IMR-90 (cell line): ENCODE data around the gene CSAD. TPM values are rescaled to one million over a fixed set of nuclear protein-coding genes. Genes with fewer than 3 reads are reported as not detected.

Experiments used
- ATAC-seq: fragments of 200-7000 bp; cut with Tn5 transposase; 2 replicates; pipeline ENCODE4 v1.9.1; 2020; ENCODE audit warnings: low read depth, mild to moderate bottlenecking, moderate library complexity
- BruUV-seq: library from RNA; stranded (reverse); fragments of 400-500 nt; replicated peaks from 2 replicates; lab custom pipeline; 2021; lab: Mats Ljungman, UMichigan
- CTCF ChIA-PET: fragments of 300-600 bp; formaldehyde crosslinking; extraction: SDS; loops from one replicate; lab custom pipeline; 2021; ENCODE audit warnings: antibody characterized with exemption; lab: Yijun Ruan, JAX
- POLR2A ChIA-PET: fragments of 300-600 bp; sonication (Branson Sonifier 250); formaldehyde crosslinking; loops from one replicate; lab custom pipeline; 2022; ENCODE audit warnings: antibody characterized with exemption; ENCODE audit not compliant: unreplicated experiment; lab: Charles Lee
- DNase-seq: peaks from one replicate; pipeline ENCODE4 v3.0.0; 2013
- H2AFZ ChIP-seq: replicated peaks from 2 replicates; pipeline ENCODE3; 2013; ENCODE audit warnings: low read length, mild to moderate bottlenecking; ENCODE audit not compliant: poor library complexity
- H2AK5ac ChIP-seq: 2 replicates; pipeline ENCODE4 v1.6.1; 2013; ENCODE audit warnings: low read depth, low read length, inconsistent platforms
- H2AK9ac ChIP-seq: replicated peaks from 2 replicates; pipeline ENCODE3; 2013; ENCODE audit warnings: mild to moderate bottlenecking, low read depth, low read length, moderate library complexity; ENCODE audit not compliant: poor library complexity
- H2BK120ac ChIP-seq: 2 replicates; pipeline ENCODE4 v1.6.1; 2013; ENCODE audit warnings: low read depth, low read length, inconsistent platforms
- H2BK15ac ChIP-seq: 3 replicates; pipeline ENCODE4 v1.6.1; 2013; ENCODE audit warnings: low read depth, low read length, inconsistent platforms
- H2BK20ac ChIP-seq: 2 replicates; pipeline ENCODE4 v1.6.1; 2013; ENCODE audit warnings: low read depth, mild to moderate bottlenecking, inconsistent platforms, low read length, moderate library complexity
- H2BK5ac ChIP-seq: 2 replicates; pipeline ENCODE4 v1.6.1; 2013; ENCODE audit warnings: mild to moderate bottlenecking, low read depth, low read length, inconsistent platforms; ENCODE audit not compliant: poor library complexity, severe bottlenecking
- H3K14ac ChIP-seq: replicated peaks from 2 replicates; pipeline ENCODE4 v1.6.1; 2013; ENCODE audit warnings: low read depth, low read length, inconsistent platforms
- H3K18ac ChIP-seq: 2 replicates; pipeline ENCODE4 v1.6.1; 2013; ENCODE audit warnings: low read depth, low read length, control low read depth
- H3K23ac ChIP-seq: 2 replicates; pipeline ENCODE4 v1.6.1; 2013; ENCODE audit warnings: low read depth, low read length, inconsistent platforms
- H3K27ac ChIP-seq: 2 replicates; pipeline ENCODE4 v1.5.1; 2013; ENCODE audit warnings: mild to moderate bottlenecking, control low read depth, low read length; ENCODE audit not compliant: insufficient read depth
- H3K27me3 ChIP-seq: 2 replicates; pipeline ENCODE4 v1.6.1; 2013; ENCODE audit warnings: low read length; ENCODE audit not compliant: control insufficient read depth, insufficient read depth
- H3K36me3 ChIP-seq: 2 replicates; pipeline ENCODE4 v1.6.1; 2013; ENCODE audit warnings: low read length, mixed read lengths; ENCODE audit not compliant: control insufficient read depth, insufficient read depth
- H3K4ac ChIP-seq: 2 replicates; pipeline ENCODE4 v1.6.1; 2013; ENCODE audit warnings: low read depth, low read length, inconsistent platforms
- H3K4me1 ChIP-seq: 2 replicates; pipeline ENCODE4 v1.6.1; 2013; ENCODE audit warnings: low read length, mixed read lengths; ENCODE audit not compliant: control insufficient read depth, insufficient read depth
- H3K4me2 ChIP-seq: 2 replicates; pipeline ENCODE4 v1.6.1; 2013; ENCODE audit warnings: low read depth, mild to moderate bottlenecking, control low read depth, low read length, moderate library complexity
- H3K4me3 ChIP-seq: 2 replicates; pipeline ENCODE4 v1.5.1; 2013; ENCODE audit warnings: low read depth, mild to moderate bottlenecking, control low read depth, low read length, moderate library complexity; ENCODE audit not compliant: insufficient read depth
- H3K56ac ChIP-seq: 2 replicates; pipeline ENCODE4 v1.6.1; 2013; ENCODE audit warnings: low read length, inconsistent platforms; ENCODE audit not compliant: insufficient read depth; ENCODE audit errors: extremely low read depth
- H3K79me1 ChIP-seq, 2 experiments: 2 replicates each; pipeline ENCODE4 v1.6.1; 2013; ENCODE audit warnings: low read length in 2 of 2, inconsistent platforms in 1 of 2, low read depth in 1 of 2
- H3K9ac ChIP-seq: 2 replicates; pipeline ENCODE4 v1.6.1; 2013; ENCODE audit warnings: low read depth, low read length, control low read depth
- H3K9me1 ChIP-seq: 2 replicates; pipeline ENCODE4 v1.6.1; 2013; ENCODE audit warnings: low read length, inconsistent platforms; ENCODE audit not compliant: insufficient read depth
- H3K9me3 ChIP-seq: 2 replicates; pipeline ENCODE4 v1.6.1; 2013; ENCODE audit warnings: low read length; ENCODE audit not compliant: control insufficient read depth, insufficient read depth
- H4K20me1 ChIP-seq: 2 replicates; pipeline ENCODE4 v1.6.1; 2013; ENCODE audit warnings: low read length, inconsistent platforms; ENCODE audit not compliant: insufficient read depth
- H4K5ac ChIP-seq: 2 replicates; pipeline ENCODE4 v1.6.1; 2013; ENCODE audit warnings: mild to moderate bottlenecking, low read depth, low read length, control low read depth
- H4K8ac ChIP-seq, 2 experiments: 2 replicates each; pipeline ENCODE4 v1.6.1; 2013; ENCODE audit warnings: low read depth in 2 of 2, low read length in 2 of 2, control low read depth in 1 of 2, inconsistent platforms in 1 of 2
- H4K91ac ChIP-seq: 2 replicates; pipeline ENCODE4 v1.6.1; 2013; ENCODE audit warnings: low read depth, low read length, inconsistent platforms; ENCODE audit not compliant: insufficient read depth
- BHLHE40 ChIP-seq: fragments of 150-350 bp; IDR thresholded peaks from 2 replicates; pipeline ENCODE4 v1.6.1; 2016; ENCODE audit warnings: mild to moderate bottlenecking, low read depth, low read length
- CEBPB ChIP-seq: IDR thresholded peaks from 2 replicates; pipeline ENCODE4 v1.6.1; 2012; ENCODE audit warnings: low read depth, low read length, improper control_type of control experiment
- FOS ChIP-seq: fragments of 150-350 bp; IDR thresholded peaks from 2 replicates; pipeline ENCODE4 v1.6.1; 2016; ENCODE audit warnings: low read depth, low read length
- MAFK ChIP-seq: IDR thresholded peaks from 2 replicates; pipeline ENCODE4 v1.6.1; 2012; ENCODE audit warnings: low read depth, low read length, improper control_type of control experiment
- MAZ ChIP-seq: IDR thresholded peaks from 2 replicates; pipeline ENCODE4 v1.6.1; 2012; ENCODE audit warnings: low read depth, mild to moderate bottlenecking, low read length, improper control_type of control experiment, moderate library complexity, borderline replicate concordance
- MXI1 ChIP-seq: IDR thresholded peaks from 2 replicates; pipeline ENCODE4 v1.6.1; 2012; ENCODE audit warnings: low read depth, mild to moderate bottlenecking, low read length, moderate library complexity, borderline replicate concordance
- NFE2L2 ChIP-seq: fragments of 150-350 bp; IDR thresholded peaks from 2 replicates; pipeline ENCODE4 v1.6.1; 2016; ENCODE audit warnings: low read depth, mild to moderate bottlenecking, low read length
- POLR2A ChIP-seq: IDR thresholded peaks from 2 replicates; pipeline ENCODE4 v1.6.1; 2012; ENCODE audit warnings: mild to moderate bottlenecking, low read depth, low read length
- RAD21 ChIP-seq: IDR thresholded peaks from 2 replicates; pipeline ENCODE4 v1.6.1; 2012; ENCODE audit warnings: low read length, improper control_type of control experiment
- RCOR1 ChIP-seq: IDR thresholded peaks from 2 replicates; pipeline ENCODE4 v1.6.1; 2012; ENCODE audit warnings: mild to moderate bottlenecking, low read length, improper control_type of control experiment; ENCODE audit not compliant: insufficient replicate concordance
- RFX5 ChIP-seq: IDR thresholded peaks from 2 replicates; pipeline ENCODE4 v1.8.0; 2012; ENCODE audit warnings: low read depth, mild to moderate bottlenecking, low read length, moderate library complexity
- SMC3 ChIP-seq: fragments of 150-350 bp; IDR thresholded peaks from 2 replicates; pipeline ENCODE4 v1.6.1; 2016; ENCODE audit warnings: low read depth, mild to moderate bottlenecking, antibody characterized with exemption, low read length, moderate library complexity
- WGBS, 2 experiments: methylation state at CpG; one replicate each; pipeline versions ENCODE4 v1.1.5 to v1.1.7; 2013; ENCODE audit warnings: missing lambda C conversion rate in 2 of 2; ENCODE audit not compliant: insufficient read length in 1 of 2; ENCODE audit errors: extremely low coverage in 2 of 2; 5-methylcytosine and 5-hydroxymethylcytosine counted together
- dilution Hi-C: fragments of 300-500 bp; cut with HindIII; formaldehyde crosslinking; loops from one replicate; pipeline ENCODE4 v1.14.3; 2018; ENCODE audit warnings: low sequenced_read_pairs; ENCODE audit not compliant: unreplicated experiment
- in situ Hi-C: fragments of 300-500 bp; cut with MboI; formaldehyde crosslinking; loops from 3 replicates; pipeline ENCODE4 v1.14.3; 2019; ENCODE audit warnings: low sequenced_read_pairs, inconsistent platforms, mixed read lengths
- intact Hi-C: fragments of 100-400 bp; cut with micrococcal nuclease; formaldehyde crosslinking; loops from 2 replicates; pipeline ENCODE4 v1.10.0; 2022
- polyA plus RNA-seq, 3 experiments: library from polyadenylated mRNA; depleted of rRNA; stranded (reverse); fragments of >200 nt; gene quantifications; 2 replicates each; pipeline ENCODE4 v1.2.3, GENCODE V29; 2012; ENCODE audit warnings: low replicate concordance in 1 of 3
- total RNA-seq: library from RNA; depleted of rRNA; stranded (reverse); fragments of >200 nt; gene quantifications from 2 replicates; pipeline ENCODE4 v1.2.3, GENCODE V29; 2012
- TF ChIP-seq, protein P1 (sequence below): conservative IDR thresholded peaks from 2 replicates; pipeline ENCODE4 v1.5.1; 2012; ENCODE audit warnings: mild to moderate bottlenecking, low read depth, low read length, improper control_type of control experiment
- TF ChIP-seq, protein P2 (sequence below): fragments of 150-350 bp; IDR thresholded peaks from 2 replicates; pipeline ENCODE4 v1.6.1; 2016; ENCODE audit warnings: low read depth, mild to moderate bottlenecking, low read length, moderate library complexity, borderline replicate concordance
- TF ChIP-seq, protein P3 (sequence below): fragments of 150-350 bp; IDR thresholded peaks from 2 replicates; pipeline ENCODE4 v1.6.1; 2017; ENCODE audit warnings: mild to moderate bottlenecking, antibody characterized with exemption, low read length, low read depth

The CSAD gene
- total and polyA plus RNA-seq, 2 of the 4 experiments (the other 2 are of a cell fraction) = 5.4 to 45.6 TPM

DNA sequence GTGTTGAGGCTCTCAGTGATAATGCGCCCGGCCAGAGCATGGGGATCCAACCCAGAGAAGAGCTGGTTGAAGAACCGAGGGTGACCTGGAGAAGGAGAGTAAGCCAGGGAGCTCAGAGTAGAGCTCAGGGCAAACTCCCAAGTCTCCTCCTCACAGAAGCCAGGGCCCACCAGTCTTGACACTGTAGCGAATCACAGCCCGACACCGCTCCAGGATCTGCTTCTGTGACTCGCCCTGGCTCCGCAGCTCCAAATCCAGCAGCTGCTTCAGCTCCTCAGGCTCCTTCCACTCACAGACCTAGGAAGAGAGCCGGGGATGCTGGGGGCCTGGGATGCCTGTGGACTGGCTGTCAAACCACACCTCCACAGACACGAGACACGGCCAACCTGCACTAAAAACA is 8.4 kb downstream of the CSAD start:
- no CpG with 5 or more reads among the region's 11 CpGs for WGBS, 2 experiments

More for the DNA sequence above, 8.4 kb downstream of the CSAD start:
- Histone ChIP-seq H3K4ac (0 out of 2 replicates have a peak overlapping the region, but pooled peaks have one; percentile 50), H3K4me3 (no peak overlapping the region), H3K9me1 (peaks cover 22% of the 10 kb centered on the region), H3K4me2 (no peak overlapping the region), H2BK15ac (peak overlapping the region; percentile 78; the same call in 1 of the 3 replicates), H3K9ac (no peak overlapping the region), H2AFZ (peak overlapping the region; percentile 60), H2AK9ac (no peak overlapping the region), H2BK5ac (peak overlapping the region; percentile 0), H4K20me1 (no peaks in the 10 kb centered on the region), H3K9me3 (no peaks in the 10 kb centered on the region), H4K8ac (peak overlapping the region; percentile 16 to 60; a peak in 3 of 4 replicates), H3K79me1 (peaks cover 0 to 24% of the 10 kb centered on the region in 2 experiments; a peak in 2 of 4 replicates), H3K14ac (peak overlapping the region; percentile 70; the same call in 1 of the 2 replicates), H3K56ac (no peak overlapping the region), H4K5ac (no peak overlapping the region), H2BK20ac (no peak overlapping the region), H3K4me1 (peaks cover 19% of the 10 kb centered on the region), H3K27ac (no peak overlapping the region), H3K27me3 (no peaks in the 10 kb centered on the region), H2AK5ac (peak overlapping the region; percentile 59; the same call in 1 of the 2 replicates), H3K23ac (no peak overlapping the region), H2BK120ac (peak overlapping the region; percentile 11; the same call in 1 of the 2 replicates), H3K36me3 (peaks cover 20% of the 10 kb centered on the region), H4K91ac (peak overlapping the region; percentile 16; the same call in 1 of the 2 replicates), H3K18ac (no peak overlapping the region)
- ChIA-PET CTCF (interaction anchor here (0.6 to 1.5 kb wide), 2 partner anchors 13 to 217 kb away, joined by 3 to 6 read pairs; no protein-coding TSS in a partner anchor), POLR2A (interaction anchor here (0.6 kb wide), 1 partner anchor 11 kb away, joined by 28 read pairs; no protein-coding TSS in a partner anchor)
- dilution Hi-C loops = no loop called here
- BruUV-seq = no TSS peak
- in situ Hi-C loops = no loop called here
- DNase-seq (peak; percentile 81), ATAC-seq (peak; percentile 79)
- no peak for TF ChIP-seq RAD21
- TF ChIP-seq, protein P1, sequence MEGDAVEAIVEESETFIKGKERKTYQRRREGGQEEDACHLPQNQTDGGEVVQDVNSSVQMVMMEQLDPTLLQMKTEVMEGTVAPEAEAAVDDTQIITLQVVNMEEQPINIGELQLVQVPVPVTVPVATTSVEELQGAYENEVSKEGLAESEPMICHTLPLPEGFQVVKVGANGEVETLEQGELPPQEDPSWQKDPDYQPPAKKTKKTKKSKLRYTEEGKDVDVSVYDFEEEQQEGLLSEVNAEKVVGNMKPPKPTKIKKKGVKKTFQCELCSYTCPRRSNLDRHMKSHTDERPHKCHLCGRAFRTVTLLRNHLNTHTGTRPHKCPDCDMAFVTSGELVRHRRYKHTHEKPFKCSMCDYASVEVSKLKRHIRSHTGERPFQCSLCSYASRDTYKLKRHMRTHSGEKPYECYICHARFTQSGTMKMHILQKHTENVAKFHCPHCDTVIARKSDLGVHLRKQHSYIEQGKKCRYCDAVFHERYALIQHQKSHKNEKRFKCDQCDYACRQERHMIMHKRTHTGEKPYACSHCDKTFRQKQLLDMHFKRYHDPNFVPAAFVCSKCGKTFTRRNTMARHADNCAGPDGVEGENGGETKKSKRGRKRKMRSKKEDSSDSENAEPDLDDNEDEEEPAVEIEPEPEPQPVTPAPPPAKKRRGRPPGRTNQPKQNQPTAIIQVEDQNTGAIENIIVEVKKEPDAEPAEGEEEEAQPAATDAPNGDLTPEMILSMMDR = no peak
- no peak for TF ChIP-seq POLR2A
- no peak for TF ChIP-seq SMC3
- TF ChIP-seq MAZ = no peak
- no peak for TF ChIP-seq NFE2L2
- no peak for TF ChIP-seq RFX5
- no peak for TF ChIP-seq FOS
- TF ChIP-seq, protein P2, sequence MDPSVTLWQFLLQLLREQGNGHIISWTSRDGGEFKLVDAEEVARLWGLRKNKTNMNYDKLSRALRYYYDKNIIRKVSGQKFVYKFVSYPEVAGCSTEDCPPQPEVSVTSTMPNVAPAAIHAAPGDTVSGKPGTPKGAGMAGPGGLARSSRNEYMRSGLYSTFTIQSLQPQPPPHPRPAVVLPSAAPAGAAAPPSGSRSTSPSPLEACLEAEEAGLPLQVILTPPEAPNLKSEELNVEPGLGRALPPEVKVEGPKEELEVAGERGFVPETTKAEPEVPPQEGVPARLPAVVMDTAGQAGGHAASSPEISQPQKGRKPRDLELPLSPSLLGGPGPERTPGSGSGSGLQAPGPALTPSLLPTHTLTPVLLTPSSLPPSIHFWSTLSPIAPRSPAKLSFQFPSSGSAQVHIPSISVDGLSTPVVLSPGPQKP = no peak
- TF ChIP-seq MAFK = no peak
- TF ChIP-seq, protein P3, sequence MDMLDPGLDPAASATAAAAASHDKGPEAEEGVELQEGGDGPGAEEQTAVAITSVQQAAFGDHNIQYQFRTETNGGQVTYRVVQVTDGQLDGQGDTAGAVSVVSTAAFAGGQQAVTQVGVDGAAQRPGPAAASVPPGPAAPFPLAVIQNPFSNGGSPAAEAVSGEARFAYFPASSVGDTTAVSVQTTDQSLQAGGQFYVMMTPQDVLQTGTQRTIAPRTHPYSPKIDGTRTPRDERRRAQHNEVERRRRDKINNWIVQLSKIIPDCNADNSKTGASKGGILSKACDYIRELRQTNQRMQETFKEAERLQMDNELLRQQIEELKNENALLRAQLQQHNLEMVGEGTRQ = no peak
- no peak for TF ChIP-seq CEBPB
- TF ChIP-seq BHLHE40 = no peak
- TF ChIP-seq MXI1 = no peak
- no peak for TF ChIP-seq RCOR1
- intact Hi-C loops = no loop called here
